WERI-Rb-1 (cell line): ENCODE measurements around the gene TIMP4.

ENCODE experiments used
- DNase-seq: peaks from one replicate; pipeline ENCODE4 v3.0.0-alpha.2; 2020
- H3K27ac ChIP-seq: fragments of 250-450 bp; sonication (Bioruptor Pico); 2 replicates; pipeline ENCODE4 v1.5.1; 2020; ENCODE audit warnings: mild to moderate bottlenecking, moderate library complexity
- H3K27me3 ChIP-seq: fragments of 250-450 bp; sonication (Bioruptor Pico); 2 replicates; pipeline ENCODE4 v1.5.1; 2021; ENCODE audit warnings: mild to moderate bottlenecking, low read depth, moderate library complexity; ENCODE audit not compliant: insufficient read depth, severe bottlenecking
- H3K36me3 ChIP-seq: fragments of 250-450 bp; sonication (Bioruptor Pico); 2 replicates; pipeline ENCODE4 v1.5.1; 2020; ENCODE audit warnings: mild to moderate bottlenecking, moderate library complexity
- H3K4me3 ChIP-seq: 2 replicates; pipeline ENCODE4 v1.5.1; 2011; ENCODE audit warnings: low read depth, mild to moderate bottlenecking, control low read depth, low read length
- H3K9me3 ChIP-seq: fragments of 250-450 bp; sonication (Bioruptor Pico); 2 replicates; pipeline ENCODE4 v1.5.1; 2021; ENCODE audit warnings: mild to moderate bottlenecking, moderate library complexity; ENCODE audit not compliant: severe bottlenecking
- CTCF ChIP-seq: IDR thresholded peaks from 2 replicates; pipeline ENCODE4 v1.5.1; 2011; ENCODE audit warnings: low read depth, mild to moderate bottlenecking, control low read depth, inconsistent platforms, low read length

Gene TIMP4

DNA sequence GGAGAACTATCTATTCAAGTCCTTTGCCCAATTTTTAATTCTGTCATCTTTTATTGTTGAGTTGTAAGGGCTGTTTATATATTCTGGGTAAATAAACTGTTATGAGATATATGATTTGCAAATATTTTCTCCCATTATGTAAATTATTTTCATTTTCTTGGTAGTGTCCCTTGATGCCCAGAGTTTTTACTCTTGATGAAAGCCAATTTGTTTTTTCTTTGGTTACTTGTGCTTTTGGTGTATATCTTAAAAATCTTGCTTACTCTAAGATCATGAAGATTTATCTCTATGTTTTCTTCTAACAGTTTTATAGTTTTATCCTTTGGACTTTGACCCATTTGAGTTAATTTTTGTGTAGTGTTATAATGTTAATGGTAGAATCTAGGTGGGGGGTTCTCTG, 44.5 kb downstream of the TIMP4 start:
- TF ChIP-seq CTCF: no peak
- no peaks in the 10 kb centered on the region for H3K9me3 ChIP-seq
- no peak overlapping the region for H3K4me3 ChIP-seq
- no peaks in the 10 kb centered on the region for H3K36me3 ChIP-seq
- H3K27ac ChIP-seq: no peak overlapping the region
- H3K27me3 ChIP-seq: no peaks in the 10 kb centered on the region
- DNase-seq: no peak

- no peak overlapping the region for H3K27ac ChIP-seq
- TF ChIP-seq CTCF: no peak
- DNase-seq: no peak
- H3K4me3 ChIP-seq: no peak overlapping the region
- H3K36me3 ChIP-seq: no peaks in the 10 kb centered on the region
- no peaks in the 10 kb centered on the region for H3K27me3 ChIP-seq
- no peaks in the 10 kb centered on the region for H3K9me3 ChIP-seq
These were observed 51.5 kb downstream of the TIMP4 start for GRCh38 chr3:12107071-12107713.
